Adipose tissue (tissue), 3 donors: ENCODE results near the gene AKT2. TPM values are rescaled to one million over a fixed set of nuclear protein-coding genes. Genes with fewer than 3 reads are reported as not detected.
"Not testable (repeated sequence)": the region's sequence is repeated elsewhere in the genome, so short reads cannot be mapped to it uniquely, and the experiment has no call there.

ENCODE experiments used
- H3K27ac ChIP-seq: one replicate; pipeline ENCODE4 v1.5.1; 2013; ENCODE audit warnings: low read depth, low read length
- WGBS, 3 donors: extraction: QIAGEN DNeasy Blood & Tissue Kit; methylation state at CpG; one replicate each; pipeline ENCODE4 v1.1.7; 2013; 5-methylcytosine and 5-hydroxymethylcytosine counted together
- polyA plus RNA-seq, 3 donors: library from polyadenylated mRNA; stranded (reverse); fragments of 200-250 nt; gene quantifications; one replicate each; pipeline ENCODE4 v1.2.3, GENCODE V29; 2013
- donor health status: healthy with polysubstance abuse.
- donor health status: Bipolar disorder and iron deficiency.
- donor health status: healthy.

The AKT2 gene
- polyA plus RNA-seq, 3 donors = 49.0 to 172 (median 64.1) TPM

DNA sequence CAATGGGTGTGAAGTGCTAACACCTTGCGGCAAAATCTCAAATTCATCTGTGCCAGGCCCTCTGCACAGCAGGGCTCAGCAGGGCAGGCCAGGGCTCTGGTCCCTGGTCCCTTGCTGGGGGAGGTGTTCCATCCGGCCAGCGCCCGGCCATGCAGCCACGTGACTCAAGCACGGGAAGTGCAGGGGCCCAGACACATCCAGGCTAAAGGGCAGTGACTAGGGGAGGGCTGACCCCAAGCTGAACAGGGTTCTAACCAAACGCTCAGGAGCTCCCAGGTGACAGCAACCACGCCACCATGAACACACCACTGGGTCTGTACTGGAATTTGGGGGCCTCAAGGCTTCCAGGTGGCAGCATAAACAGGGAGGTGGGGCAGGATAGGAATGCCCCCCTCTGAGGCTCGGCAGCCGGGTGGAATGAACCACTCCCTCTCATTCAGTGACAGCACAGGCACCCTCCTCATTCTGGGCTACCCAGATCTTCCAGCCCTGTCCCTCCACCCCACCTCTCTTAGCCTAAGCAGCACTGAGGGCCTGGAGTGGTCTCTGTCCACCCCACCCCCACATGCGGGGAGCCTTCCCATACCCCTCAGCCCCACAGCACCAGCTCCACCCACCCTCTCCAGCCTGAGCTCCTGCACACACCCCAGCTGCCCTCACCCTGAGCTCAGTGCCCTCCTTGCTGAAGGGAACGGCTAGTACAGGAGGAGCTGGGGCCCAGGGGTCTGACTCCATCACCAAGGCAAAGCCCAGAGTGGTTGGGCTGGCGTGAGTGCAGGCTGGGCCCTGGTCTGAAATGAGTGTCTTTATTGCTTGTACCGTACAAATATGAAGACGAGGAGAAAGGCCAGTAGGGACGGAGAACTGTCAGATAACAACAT lies 53.4 kb downstream of the AKT2 start:
- WGBS, 3 donors = 52 to 72% (median 63%) methylated on average over 16 of the region's 16 CpGs
- H3K27ac ChIP-seq = no peak overlapping the region

DNA sequence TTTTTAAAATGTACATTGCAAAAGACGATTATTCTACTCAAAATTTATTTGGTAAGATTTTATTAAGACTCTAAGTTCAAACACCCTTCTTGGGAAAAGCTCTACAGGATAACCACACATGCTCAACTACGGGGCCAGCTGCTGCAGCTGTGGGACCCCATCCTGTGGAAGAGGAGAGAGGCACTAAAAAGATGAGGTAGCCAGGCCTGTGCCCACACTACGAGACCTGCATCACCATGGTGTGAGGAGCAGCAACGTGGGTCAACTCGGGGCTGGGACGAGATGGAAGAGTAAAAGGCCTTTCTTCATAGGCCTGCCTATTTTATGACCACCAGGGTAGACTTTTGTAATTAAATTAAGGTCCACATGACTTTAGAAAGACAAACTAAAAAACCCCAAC lies 54.1 kb downstream of the AKT2 start:
- 81 to 84% (median 84%) methylated on average over 6 of the region's 6 CpGs for WGBS, 3 donors
- H3K27ac ChIP-seq = no peak overlapping the region

DNA sequence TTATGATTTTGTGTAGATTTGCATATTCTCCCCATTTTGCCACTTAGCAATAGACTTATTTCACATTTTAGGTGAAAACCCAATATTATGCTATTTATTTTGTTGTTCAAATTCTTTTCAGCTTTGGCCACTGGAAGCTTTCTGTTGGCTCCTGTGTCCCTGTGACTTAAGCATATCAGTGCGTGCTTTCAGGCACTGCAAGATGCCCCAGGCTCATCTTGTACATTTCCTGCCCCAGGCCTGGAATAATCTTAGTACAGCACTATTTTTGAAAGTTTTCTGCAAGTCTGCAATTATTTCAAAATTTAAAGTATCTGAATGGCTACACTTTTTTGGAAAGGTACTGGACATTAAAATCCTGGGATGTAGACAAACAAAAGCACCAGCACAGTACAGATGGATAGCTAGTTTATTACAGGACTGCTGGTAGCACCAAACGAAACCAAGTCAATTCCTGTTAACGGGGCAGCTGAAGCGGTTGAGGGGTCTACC lies 55.2 kb downstream of the AKT2 start:
- H3K27ac ChIP-seq = no peak overlapping the region
- 62 to 78% (median 62%) methylated on average over 4 of the region's 4 CpGs for WGBS, 3 donors

DNA sequence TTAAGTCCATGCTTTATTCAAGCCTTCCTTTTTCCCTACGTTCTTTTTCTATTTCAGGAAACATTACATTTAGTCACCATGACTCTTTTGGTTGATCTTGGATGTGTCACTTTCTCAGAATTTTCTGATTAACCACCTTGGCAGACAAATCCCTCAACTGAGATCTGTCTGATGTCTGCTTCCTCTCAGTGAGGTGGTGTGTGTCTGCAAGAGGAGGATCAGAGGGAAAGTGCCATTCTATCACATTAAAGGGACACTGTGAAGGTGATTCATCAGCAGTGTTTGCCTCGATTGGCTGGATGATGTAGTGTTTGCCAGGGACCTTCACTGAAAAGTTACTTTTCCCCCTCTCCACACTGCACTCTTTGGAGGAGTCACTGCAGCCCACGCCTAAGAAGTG lies 55.7 kb downstream of the AKT2 start:
- 27 to 44% (median 44%) methylated on average over 3 of the region's 3 CpGs for WGBS, 3 donors
- no peak overlapping the region for H3K27ac ChIP-seq

DNA sequence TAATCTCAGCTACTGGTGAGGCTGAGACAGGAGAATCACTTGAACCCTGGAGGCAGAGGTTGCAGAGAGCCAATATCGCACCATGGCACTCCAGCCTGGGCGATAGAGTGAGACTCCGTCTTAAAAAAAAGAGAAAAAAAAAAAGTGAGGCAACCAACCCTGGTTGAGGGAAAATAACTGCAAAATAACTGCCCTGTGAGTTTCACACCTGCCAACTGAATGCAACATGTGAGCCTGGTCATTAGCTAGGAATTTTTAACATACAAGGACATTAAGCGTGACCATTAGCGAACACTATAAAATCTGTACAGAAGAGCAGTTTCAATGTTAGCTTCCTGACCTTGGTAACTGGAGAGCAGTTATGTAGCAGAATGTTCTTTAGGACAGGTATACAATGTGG lies 56.3 kb downstream of the AKT2 start:
- 48 to 91% (median 91%) methylated on average over 5 of the region's 5 CpGs for WGBS, 3 donors
- no peak overlapping the region for H3K27ac ChIP-seq

DNA sequence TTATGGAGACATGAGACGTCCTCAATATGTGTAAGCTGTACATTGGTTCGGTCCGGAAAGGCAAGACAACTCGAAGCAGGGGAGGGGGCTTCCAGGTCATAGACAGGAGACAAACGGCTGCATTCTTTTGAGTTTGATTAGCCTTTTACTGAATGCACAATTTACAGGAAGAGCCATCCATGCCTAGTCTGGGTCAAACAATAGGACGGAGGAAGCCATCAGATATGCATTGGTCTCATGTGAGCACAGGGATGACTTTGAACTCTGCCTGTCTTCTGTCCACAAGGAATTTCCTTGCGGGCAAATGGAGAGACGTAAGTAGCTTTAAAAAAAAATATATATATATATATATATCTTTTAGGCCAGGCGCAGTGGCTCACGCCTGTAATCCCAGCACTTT lies 56.8 kb downstream of the AKT2 start:
- WGBS, 3 donors = 49 to 63% (median 51%) methylated on average over 10 of the region's 10 CpGs
- no peak overlapping the region for H3K27ac ChIP-seq

DNA sequence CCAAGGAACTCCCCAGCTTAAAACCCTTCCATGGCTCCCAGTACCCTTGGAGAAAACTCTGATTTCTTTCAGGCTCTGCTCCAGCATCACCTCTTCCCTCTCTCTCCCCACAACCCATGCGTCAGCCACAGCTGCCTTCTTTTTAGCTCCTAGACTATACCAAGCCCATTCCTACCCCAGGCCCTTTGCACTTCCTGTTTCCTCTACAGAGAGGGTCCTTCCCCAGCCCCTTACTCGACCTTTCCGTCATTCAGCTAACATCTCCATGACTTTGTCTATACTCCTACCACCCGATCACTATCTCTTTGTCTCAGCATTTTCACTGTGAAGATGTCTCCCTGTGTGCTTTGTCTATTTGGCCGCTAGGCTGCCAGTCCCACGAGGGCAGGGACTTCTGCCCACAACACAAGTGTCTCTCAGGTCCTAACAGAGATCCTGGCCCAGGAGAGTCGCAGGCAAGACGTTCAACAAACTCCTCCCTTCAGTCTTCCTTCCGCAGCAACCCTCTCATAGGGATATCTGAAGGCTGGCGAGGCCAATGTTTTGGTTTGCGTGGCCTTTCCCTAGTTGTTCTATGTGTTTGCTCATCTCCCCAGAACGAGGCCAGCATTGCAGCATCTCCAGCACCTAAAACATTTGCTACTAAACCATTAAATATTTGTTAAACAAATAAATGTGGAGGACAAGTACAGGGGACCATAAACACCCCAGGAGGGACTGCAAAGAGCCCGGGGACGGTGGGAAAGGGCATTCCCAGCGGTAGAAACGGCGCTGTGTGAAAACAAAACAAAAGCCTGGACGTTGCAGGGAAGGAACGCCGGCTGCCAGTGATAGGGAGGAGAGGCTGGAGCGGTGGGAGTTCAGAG lies 59.5 kb downstream of the AKT2 start:
- WGBS, 3 donors = 27 to 28% (median 27%) methylated on average over 21 of the region's 21 CpGs
- H3K27ac ChIP-seq = no peak overlapping the region

DNA sequence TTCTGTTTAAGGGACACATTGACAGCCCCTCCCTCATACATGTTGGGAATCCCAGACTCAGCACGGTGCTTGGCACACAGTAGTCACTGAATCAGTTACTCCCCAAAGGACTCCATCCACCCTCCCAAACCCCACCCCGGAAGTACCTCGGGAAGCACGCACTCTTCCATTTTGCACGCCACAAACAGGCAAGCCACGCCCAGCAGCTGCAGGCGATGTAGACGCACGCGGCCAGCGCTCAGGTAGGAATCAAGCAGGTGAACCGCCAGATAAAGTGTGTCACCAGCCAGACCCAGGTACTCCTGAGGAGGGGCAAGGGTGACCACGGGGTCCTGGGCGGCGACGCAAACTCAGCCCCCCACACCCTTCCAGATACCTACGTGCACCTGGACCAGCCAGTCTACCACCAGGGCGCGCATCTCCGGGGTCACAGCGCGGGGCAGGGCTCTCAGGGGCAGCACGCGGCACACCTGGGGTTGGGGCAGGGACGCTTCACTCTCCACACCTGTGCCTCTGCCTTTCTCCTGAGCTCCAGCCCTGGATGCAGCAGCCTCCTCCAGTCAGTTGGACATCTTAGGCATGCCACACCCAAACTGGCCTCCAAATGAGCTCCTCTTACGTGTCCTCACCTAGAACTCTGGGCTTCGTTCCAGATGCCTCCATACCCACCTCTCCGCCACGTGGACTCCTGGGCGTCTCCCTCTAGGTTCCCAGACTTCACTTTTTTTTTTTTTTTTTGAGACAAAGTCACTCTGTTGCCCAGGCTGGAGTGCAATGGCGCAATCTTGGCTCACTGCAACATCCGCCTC lies 60.6 kb downstream of the AKT2 start:
- H3K27ac ChIP-seq = no peak overlapping the region
- WGBS, 3 donors = 74 to 83% (median 81%) methylated on average over 32 of the region's 32 CpGs

DNA sequence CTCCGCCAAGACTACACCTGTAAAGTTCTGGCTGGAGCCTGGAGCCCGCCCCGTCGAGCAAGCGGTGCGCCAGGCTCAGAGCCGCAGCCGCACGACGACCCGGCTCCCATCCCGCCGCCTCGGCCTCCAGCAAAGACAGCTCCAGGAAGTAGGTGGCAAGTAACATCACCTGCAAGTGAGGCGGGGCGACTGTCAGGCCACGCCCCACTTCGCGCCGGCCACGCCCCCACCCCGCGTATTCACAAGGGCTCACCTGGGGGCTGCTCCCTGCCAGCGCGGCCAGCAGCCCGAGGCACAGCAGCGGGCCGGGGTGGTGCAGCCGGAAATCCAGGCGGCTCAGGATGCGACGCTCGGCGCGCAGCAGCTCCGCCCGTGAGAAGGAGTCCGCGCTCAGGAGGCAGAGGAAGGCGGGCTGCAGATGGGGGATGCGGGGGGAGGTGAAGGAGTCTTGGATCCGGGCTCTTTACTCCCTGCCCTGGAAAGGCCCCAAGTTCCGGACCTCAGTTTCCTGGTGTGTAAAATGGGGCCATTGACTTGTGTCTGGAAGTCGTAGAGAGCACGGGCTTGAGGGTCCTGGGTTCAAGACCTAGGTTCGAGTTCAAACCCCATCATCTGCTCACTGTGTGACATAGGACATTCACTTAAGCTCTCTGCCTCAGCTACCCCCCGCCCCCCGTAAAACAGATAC lies 61.9 kb downstream of the AKT2 start:
- WGBS, 3 donors = 21 to 24% (median 23%) methylated on average over 48 of the region's 48 CpGs
- H3K27ac ChIP-seq = no peak overlapping the region

DNA sequence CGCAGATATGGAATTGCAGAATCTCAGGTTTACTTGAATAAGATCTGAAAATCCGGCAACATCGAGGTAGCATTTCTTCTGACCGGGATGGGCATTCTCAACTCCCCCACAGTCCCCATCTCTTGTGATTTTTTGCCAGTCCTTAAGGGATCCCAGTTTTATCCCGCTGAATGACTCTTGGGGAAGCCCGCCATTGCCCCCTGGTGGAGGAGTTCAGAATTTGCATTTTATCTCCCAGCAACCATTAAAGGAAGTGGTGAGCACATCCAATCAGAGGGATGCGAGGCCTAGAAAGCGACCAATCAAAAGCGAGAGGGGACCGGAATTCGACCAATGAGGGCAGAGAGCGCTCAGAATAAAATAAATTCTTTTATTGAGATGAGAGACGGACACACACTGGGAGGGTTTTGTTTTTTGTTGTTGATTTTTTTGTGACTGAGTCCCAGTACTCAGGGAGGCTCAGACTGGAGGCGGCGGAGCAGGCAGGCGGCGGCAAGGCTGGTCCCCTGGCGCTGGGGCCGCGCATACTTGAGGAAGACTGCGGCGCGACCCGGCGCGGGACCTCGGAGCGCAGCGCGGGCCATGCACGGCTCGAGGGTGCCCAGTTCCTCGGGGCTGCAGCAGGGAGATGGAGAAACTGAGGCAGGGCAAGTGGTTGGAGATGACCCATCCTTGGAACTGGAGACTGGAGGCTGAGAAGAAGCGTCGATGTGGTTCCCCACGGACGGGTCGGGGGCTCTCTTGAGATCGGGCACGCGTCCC lies 63.1 kb downstream of the AKT2 start:
- WGBS, 3 donors = 57 to 62% (median 58%) methylated on average over 41 of the region's 41 CpGs
- H3K27ac ChIP-seq = no peak overlapping the region

DNA sequence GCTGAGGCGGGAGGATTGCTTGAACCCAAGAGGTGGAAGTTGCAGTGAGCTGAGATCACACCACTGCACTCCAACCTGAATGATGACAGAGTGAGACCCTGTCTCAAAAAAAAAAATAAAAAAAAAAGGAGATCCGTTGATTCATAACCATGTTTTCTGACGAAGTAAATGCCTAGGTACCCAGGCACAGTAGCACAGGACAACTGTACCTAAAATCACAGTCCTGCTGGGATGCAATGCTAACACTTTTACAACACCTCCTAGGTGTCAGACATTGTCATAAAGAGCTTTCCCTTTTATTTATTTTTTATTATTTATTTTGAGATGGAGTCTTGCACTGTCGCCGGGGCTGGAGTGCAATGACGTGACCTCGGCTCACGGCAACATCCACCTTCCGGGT lies 64.5 kb downstream of the AKT2 start:
- 72 to 87% (median 86%) methylated on average over 9 of the region's 9 CpGs for WGBS, 3 donors
- no peak overlapping the region for H3K27ac ChIP-seq

DNA sequence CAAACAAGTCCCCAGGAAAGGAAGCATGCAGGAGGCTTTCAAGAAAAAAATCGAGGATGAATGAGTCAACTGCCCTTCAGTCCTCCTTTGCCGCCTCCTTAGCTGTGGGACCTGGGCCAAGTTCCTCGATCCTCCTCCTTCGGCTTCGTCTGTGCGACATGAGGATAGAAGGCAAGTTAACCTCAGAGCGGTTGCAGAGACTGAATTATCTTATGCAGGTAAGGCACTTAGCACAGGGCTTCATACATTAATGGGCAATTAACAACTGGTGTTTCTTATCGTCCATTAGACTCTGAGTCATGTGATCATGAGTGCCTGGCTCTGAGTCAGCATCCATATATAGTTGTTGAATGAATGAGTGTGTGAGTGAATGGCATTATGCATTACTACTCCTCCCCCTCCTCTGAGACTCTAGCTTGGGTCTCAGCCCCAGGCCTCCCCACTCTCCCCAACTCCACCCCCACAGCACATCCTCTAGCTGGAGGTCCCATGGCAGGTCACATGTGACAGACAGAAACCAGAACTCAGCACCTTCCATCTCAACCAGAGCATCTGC lies 65.3 kb downstream of the AKT2 start:
- WGBS, 3 donors = 24 to 33% (median 29%) methylated on average over 8 of the region's 8 CpGs
- H3K27ac ChIP-seq = no peak overlapping the region

DNA sequence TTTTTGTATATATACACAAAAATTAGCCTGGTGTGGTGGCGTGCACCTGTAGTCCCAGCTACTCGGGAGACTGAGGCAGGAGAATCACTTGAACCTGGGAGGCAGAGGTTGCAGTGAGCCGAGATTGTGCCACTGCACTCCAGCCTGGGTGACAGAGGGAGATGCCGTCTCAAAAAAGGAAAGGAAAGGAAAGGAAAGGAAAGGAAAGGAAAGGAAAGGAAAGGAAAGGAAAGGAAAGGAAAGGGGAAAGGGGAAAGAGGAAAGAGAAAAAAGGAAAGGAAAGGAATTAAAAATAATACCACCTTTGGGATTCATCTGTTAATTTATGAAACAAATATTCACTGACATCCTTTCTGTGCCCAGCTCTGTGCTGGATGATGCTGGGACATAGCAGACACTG lies 66.1 kb downstream of the AKT2 start:
- WGBS, 3 donors = 84 to 88% (median 84%) methylated on average over 4 of the region's 4 CpGs
- H3K27ac ChIP-seq = not testable (repeated sequence)

DNA sequence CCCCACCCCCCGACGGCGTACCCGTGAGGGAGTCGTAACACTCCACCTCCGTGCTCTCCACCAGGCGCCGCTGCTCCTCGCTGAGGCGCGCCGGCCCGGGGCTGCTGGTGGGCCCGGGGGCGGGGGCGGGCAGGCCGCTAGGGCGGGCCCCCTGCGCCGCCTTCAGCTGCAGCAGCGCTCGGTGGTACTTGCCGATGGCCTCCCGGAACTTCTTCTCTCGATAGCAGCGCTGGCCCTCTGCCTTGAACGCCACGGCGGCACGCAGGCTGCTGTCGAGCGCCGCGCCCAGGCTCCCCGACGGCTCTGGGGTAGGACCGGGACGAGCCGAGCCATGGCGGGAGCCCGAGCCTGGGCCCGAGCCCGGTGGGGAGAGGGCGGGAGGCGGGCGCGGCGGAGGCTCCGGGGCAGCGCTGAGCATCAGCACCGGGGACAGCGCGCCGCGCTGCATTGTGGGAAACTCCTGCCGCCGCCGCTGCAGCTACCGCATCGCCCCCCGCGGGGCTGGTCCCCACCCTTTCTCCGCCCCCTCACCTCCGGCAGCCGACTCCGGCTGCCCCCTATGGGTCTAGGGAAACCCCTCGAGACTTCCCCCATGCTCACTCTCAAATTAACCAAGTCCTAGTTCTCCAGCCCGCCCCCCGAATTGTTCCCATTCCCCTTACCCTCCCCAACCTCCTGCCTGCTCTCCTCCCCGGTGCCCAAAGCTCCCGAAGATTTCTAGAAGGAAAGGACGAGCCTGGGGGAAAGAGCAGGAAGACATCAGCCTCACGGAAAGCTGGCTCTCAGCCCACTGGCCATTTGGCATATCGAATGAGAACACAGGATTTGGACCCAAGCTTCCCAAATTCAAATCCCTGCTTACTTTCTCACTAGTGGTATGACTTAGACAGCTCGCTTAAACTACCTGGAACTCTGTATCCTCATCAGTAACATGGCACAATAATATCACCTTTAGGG lies 66.9 kb downstream of the AKT2 start, which contains the start of gene TTC9B:
Gene TTC9B (minus strand): TSS at position 451 of the 957 bp plus-strand sequence. CDS start 3 bp downstream, at position 448.
- no peak within 1 kb of the TSS for H3K27ac ChIP-seq
- WGBS, 3 donors = 3 to 6% (median 4%) methylated on average over 47 to 75 of the region's 75 CpGs

DNA sequence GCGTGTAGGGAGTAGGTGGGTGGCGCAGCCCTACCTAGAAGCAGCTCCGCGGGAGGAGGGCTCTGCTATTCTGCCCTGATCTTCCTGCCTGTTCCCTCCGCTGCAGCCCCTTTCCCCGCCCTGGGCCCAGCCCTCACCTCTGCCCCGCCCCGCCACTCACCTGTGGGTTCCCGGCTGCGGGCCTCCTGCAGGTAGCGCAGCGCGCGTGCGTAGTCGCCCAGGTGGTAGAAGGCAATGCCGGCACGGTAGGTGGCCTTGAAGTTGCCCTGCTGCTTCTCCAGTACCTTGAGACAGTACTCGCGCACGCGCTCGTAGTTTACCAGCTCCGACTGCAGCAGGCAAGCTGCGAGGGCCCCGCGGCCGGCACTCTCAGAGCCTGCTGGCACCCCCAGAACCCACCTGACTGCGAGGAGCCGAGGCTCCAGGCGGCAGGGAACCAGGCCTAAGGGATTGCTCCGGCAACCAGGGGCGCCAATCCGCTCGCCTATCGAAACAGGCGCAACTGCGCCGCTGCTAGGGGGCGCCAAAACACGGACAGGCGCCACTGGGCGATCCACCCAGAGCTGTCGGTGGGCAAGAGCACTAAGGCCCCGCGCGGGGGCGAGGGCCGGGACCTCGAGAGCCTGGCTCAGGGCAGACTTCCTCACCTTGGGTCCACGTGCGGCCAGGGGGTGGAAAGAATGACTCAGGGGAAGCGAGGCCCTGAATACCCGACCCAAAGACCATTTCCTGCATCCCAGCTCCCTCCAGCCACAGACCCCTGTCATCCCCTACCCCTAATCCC lies 67.9 kb downstream of the AKT2 start:
- WGBS, 3 donors = 6 to 10% (median 8%) methylated on average over 51 to 54 of the region's 54 CpGs
- H3K27ac ChIP-seq = no peak overlapping the region
